ENCODE measurements around the gene UBA6.

The UBA6 gene

GRCh38 chr4:67565284-67565683, 135.7 kb downstream of the UBA6 start:
- no peak for DNase-seq
- in situ Hi-C loops (cut with HindIII; ENCODE audit: low pct_ligation_motif_present, low sequenced_read_pairs), result no loop called here
- Histone ChIP-seq H3K27ac (no peak overlapping the region), H3K36me3 (replicated peaks) (no peaks in the 10 kb centered on the region), H3K4me3 (ENCODE audit: low read depth, low read length) (no peak overlapping the region), H3K27me3 (replicated peaks) (no peaks in the 10 kb centered on the region)
- no peak for TF ChIP-seq CTCF (IDR thresholded peaks at IDR 0.05; ENCODE audit: low read depth, low read length, missing control alignments)
